GM19099 (cell line): ENCODE data around the gene ATP6V0C.

Experiments
- POLR2A ChIP-seq: IDR thresholded peaks from 3 replicates; pipeline ENCODE4 v1.6.1; 2011; ENCODE audit warnings: low read depth; ENCODE audit not compliant: insufficient read length; ENCODE audit errors: extremely low read depth

ATP6V0C gene

DNA sequence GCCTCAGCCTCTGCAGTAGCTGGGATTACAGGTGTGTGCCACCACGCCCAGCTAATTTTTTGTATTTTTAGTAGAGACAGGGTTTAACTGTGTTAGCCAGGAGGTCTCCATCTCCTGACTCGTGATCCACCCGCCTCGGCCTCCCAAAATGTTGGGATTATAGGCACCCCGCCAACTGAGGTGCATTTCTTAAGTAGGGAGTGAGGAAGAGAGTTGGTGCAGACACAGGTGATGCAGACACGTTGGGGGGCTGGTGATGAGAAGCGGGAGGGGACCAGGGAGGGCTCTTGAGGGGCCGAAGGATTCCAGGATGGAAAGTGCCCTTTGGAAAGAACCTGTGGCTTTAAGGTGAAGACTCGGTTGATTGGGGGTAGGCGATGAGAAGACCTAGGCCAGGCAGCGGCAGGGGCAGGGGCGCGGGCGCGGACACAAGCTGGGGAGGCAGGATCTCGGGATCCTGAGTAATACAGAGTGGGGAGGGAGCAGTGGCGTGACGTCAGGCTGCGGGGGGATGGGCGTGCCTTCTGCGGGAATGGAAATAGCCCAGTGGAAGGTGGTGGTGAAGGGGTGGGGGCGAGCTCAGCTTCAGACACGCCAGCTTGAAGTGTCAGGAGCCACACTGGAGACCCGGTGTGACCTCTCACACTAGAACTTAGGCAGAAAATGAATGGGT, 2.5 kb upstream of the ATP6V0C start:
- no peak for TF ChIP-seq POLR2A

DNA sequence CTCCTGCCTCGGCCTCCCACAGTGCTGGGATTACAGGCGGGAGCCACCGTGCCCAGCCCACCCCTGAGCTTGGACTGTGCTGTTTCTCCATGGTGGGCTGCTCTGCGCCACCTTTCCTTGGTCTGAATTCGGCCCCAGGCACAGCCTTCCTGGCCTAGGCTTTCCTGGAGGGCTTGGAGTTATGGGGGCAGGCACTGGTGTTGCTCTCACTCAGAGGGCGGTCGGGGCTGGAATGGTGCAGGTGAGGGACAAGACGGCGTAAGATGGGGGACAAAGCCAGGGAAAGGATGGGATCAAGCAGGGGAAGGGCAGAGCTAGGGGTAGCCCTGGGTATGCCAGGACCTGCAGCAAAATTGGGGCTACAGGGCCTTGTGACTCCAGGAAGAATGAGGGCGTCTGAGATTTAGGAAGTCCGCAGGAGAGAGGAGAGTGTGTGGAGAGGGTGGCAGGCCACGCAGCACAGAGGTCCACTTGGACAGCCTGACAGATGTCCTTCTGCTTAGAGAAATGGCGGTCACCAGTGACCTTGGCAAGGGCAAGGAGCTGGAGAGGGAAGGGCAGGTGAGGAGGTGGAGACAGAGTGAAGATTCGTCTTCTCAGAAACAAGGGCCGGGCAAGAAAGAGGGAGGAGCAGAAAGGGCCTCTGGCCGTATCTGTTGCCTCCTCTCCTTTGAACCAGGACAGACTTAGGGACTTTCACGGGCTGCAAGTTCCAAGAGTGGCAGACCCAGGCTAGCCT, 1.6 kb upstream of the ATP6V0C start:
- no peak for TF ChIP-seq POLR2A

DNA sequence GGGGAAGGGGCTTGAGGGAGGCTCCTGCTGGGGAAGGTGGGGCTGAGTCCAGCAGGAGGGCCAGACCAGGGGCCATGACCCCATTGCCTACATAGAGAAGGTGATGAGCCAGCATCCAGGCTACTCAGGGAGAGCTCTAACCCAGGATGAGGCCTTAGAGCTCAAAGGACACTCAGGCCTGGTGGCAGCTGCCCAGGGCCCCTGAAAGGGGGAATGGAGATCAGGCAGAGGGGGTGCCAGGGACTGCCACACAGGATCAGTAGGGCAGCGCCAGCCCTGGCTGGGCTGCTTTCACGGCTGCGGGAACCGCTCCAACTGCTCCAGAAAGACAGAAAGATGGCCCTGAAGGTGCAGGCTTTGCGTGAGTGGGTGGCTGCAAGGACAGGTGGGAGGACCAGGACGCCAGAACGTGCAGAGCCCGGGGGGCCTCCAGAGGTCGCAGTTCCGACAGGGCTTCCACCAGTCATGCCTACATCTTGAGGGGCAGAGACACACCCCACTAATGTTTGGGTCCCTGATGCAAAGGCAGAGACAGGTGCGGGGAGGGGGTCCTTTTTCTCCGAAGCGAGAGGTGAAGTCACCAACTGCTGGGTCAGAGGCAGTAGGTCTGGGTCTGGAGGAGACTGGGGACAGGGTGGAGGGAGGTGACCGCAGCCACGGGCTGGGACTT, 882 bp upstream of the ATP6V0C start:
- no peak for TF ChIP-seq POLR2A

DNA sequence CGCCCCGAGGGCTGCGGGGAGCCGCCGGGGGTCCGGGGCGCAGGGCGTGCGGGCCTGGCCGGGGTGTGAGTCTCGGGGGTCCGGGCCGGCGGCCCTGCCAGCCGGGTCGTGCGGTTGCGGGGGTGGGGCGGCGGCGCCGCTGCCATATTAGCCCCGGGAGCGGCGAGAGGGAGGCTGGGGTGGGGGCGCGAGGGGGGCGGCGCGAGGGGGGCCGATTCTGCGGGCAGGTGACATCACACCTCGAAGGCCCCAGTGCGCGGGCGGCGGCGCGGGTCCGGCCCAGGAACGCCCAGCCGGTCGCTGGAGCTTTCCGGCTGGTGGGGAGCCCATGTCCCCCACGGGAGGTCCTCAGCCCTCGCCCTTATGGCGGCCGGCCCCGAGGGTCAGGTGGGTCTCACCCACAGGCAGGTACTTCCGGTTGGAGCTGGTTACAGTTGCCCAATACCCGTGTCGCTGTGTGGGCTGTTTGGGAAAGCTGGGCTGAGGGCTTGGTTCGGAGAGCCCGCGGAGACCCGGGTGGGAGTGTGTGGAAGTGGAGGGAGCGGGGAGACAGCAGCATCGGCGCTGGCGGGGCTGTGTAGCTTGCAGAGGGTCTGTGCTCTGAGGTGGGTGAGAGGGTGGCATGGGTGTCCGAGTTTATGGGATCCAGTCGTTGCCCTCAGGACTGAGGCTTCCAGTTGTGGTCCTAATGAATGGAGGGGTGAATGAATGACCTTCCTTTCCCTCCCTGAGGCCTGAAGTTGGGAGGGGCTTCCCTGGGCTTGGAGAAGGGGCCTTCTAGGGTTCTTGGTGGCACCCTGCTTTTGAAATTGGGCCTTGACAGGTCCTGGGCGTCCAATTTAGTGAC, 804 bp downstream of the ATP6V0C start:
- TF ChIP-seq POLR2A, result no peak

DNA sequence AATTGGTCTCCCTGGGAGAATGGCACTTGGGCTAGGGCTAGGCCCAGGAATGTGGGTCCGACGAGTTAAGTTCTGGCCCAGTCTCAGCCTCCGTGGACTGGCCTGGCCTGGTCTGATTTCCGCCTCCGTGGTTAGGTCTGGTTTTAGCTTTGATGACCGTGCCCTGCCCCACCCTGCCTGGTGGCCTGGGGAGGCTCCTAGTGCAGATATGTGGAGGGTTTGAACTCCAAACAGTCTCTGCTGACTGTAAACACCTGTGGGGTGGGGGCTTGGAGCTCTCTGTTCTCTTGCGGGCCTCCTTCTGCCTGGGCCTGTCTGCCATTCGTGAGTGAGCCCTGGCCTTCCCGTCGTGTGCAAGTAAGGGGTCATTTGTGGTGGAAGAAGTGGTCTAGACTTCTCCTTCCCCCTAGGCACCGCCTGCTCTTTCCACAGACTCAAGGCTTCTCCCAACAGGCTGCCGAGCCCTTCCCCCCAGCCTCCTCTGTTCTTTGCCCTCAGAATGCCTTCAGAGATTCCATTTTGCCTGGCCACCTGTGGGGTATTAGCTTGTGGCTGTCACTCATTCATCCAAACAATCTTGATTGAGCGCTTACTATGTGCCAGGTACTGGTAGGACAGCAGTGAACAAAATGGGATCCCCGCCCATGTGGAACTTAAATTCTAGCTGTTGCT, 1.6 kb downstream of the ATP6V0C start:
- TF ChIP-seq POLR2A, result no peak

DNA sequence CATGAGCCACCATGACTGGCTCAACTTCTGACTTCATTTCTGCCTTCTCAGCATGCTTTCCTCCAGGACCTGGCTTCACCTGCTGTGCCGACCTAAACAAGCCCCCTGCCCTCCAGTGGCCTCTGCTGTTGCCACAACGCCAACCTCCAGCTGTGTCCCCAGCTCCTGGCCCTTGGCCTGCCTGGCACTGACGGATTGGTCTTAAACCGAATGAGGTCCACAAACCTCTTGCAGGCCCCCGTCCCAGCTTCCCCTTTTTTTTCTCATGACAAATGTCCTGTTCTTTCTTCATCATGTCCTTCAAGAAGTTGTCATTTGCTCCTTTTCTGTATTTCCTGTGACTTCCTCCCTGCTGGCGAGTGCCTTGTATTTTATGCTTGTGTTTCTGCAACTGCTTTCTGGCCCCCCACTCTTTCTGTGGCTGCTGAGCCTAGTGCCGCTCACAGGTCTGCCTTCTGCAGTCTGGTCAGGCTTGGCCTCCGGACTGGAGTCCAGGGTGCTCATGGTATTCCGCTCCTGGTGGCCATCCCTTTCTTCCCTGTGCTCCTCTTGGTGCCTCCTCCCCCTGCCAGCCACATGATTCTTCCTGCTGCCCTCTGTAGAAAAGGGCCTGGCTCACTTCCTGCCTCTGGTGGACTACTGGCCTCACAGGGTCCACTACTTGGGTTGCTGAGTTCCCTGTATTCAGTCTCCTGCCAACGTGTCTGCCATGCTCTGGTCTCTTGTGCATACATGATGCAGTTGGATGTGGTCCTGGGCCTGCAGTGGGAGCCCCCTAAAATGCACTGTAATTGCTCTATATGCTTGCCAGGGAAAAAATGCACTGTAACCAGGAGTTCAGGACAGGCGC, 2.9 kb downstream of the ATP6V0C start:
- TF ChIP-seq POLR2A, result no peak

DNA sequence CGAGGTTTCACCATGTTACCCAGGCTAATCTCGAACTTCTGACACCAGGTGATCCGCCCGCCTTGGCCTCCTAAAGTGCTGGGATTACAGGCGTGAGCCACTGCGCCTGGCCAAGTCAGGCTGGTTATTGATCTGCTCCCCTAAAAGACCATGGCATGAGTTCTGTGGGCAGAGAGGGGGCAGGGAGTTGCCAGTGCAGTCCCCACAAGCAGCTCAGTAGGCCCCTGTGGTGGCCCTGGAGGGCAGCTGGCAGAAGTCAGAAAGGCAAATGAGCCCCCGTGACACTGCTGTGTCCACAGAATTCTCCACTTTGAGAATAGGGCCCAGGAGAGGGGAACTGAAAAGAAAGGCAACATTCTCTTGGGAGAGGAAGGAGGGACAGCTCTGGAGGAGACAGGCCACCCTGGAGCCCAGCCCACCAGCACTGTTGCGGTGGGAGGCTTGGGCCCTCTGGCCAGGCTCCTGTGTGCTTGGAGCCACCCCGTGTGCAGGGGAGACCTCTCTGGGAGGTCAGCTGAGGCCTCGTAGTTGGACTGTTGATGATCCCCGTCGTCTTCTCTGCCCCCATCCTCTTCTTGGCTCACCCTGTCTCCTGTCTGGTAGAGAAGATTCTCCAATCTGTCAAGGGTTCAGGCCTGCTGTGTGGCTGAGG, 4.3 kb downstream of the ATP6V0C start:
- no peak for TF ChIP-seq POLR2A

DNA sequence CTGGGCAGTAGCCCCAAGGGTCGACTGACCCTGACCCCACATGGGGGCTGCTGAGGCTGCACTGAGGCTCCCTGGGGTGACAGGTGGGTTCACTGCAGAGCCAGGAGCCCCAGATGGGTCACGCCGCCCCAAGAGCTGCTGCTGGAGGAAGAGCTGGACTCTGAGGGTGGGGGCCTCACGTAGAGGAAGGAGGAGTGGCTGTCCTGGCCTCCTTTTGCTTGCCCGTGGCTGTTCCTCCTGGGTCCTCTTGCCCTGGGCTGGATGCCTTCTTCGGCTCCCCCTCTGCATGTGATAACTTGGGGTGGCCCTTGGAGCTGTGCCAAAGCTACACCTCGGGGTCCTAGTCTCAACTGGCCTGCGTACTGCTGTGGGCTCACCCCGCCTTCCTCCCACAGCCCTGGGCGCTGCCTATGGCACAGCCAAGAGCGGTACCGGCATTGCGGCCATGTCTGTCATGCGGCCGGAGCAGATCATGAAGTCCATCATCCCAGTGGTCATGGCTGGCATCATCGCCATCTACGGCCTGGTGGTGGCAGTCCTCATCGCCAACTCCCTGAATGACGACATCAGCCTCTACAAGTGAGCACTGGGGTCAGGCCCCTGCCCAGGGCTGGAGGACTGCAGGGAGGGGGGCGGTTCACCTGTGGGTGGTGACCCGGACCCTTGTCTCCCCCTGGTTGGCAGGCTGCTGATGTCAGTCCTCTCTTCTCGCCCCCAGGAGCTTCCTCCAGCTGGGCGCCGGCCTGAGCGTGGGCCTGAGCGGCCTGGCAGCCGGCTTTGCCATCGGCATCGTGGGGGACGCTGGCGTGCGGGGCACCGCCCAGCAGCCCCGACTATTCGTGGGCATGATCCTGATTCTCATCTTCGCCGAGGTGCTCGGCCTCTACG, 5.3 kb downstream of the ATP6V0C start:
- no peak for TF ChIP-seq POLR2A

DNA sequence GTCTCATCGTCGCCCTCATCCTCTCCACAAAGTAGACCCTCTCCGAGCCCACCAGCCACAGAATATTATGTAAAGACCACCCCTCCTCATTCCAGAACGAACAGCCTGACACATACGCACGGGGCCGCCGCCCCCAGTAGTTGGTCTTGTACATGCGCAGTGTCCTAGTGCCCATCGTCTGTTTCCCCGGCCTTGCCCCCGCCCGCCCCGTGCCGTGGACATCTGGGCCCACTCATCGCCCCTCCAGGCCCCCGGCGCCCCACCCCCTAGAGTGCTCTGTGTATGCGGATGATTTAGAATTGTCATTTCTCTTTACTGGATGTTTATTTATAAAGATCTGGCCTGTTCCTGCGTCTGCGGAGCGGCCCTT, 5.9 kb downstream of the ATP6V0C start:
- TF ChIP-seq POLR2A, result no peak

DNA sequence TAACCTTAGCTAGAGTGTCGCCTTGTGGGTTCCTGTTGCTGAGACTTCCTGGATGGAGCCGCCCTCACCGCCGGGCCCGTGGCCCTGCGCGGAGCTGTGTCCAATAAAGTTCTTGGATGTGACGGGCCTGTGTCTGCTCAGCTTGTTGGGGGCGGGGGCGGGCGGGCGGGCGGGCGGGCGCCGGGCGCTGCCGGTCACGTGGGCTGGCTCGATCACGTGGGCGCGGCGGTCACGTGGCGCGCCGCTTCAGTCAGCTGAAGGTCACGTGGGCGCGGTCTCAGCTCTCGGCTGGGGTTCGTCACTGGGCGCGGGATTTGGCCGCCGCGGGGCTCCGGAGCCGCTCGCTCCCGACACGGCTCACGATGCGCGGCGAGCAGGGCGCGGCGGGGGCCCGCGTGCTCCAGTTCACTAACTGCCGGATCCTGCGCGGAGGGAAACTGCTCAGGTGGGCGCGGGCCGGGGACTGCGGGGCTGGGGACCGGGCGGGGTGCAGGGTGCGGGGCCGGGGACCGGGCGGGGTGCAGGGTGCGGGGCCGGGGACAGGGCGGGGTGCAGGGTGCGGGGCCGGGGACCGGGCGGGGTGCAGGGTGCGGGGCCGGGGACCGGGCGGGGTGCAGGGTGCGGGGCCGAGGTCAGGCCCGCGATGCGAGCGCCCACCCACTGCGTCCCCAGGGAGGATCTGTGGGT, 6.5 kb downstream of the ATP6V0C start, which contains the start of gene AMDHD2:
AMDHD2 (plus strand) TSS at position 275 of the 687 bp plus-strand sequence; CDS start at position 363, 88 bp downstream.
- peak; percentile 70 for TF ChIP-seq POLR2A

DNA sequence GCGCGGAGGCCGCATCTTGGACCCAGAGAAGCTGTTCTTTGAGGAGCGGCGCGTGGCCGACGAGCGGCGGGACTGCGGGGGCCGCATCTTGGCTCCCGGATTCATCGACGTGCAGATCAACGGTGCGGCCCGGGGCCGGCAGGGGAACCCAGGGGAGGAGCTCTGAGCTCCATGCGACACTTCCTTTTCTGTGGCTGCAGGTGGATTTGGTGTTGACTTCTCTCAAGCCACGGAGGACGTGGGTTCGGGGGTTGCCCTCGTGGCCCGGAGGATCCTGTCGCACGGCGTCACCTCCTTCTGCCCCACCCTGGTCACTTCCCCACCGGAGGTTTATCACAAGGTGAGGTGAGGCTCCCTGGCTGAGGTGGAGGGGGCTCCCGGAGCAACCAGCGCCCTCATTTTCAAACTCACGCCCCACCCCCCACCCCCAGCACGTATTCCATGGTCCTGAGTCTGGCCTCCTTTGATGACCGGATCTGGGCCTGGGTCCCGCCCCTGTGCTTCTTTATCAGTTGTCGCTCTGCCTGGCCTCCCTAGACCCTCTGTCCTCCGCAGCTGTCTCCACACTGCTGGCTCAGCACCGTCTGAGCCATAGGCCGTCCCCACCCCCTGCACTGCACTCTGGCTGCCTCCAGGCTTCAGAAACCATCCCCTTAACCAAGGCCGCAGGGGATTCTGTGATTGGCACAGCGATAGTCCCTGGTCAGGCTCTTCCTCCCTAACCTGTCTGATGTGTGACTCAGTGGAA, 7.2 kb downstream of the ATP6V0C start:
- no peak for TF ChIP-seq POLR2A

DNA sequence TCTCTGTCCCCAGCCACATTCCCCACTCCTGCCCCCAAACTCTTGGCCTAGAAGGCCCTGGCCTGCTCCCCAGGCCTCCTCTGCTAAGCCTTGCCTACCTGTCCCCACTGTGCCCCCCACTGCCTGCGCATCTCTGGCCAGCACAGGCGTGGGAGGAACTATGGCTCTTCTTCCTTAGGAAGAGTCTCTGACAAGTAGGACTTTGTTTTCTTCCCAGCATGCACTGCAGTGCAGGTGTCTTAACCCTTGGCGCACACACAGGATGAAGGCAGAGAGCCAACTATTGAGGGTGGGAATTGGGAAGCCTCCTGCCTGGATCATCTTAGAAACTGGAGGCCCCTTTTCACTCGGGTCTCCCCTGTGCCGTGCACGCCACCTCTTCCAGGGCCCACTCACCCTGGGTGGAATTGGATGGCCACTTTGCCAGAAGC, 10.1 kb downstream of the ATP6V0C start:
- no peak for TF ChIP-seq POLR2A
